Right atrium auricular region (tissue), 2 donors: ENCODE results near the gene TUBB1. TPM values are rescaled to one million over a fixed set of nuclear protein-coding genes. Genes with fewer than 3 reads are reported as not detected.

Experiments
- DNase-seq: peaks from one replicate; pipeline ENCODE4 v3.0.0-alpha.2; 2019; ENCODE audit warnings: low spot score
- H3K27ac ChIP-seq, 2 donors: fragments of 200-600 bp; sonication (generic); 1 replicate in 1 of 2; 2 replicates in 1 of 2; pipeline ENCODE4 v1.5.1; 2016 to 2019
- H3K27me3 ChIP-seq, 2 donors: fragments of 200-600 bp; sonication (generic); one replicate each; pipeline versions ENCODE4 v1.5.1 to v1.6.0; 2017 to 2019
- H3K36me3 ChIP-seq: fragments of 200-600 bp; sonication (generic); one replicate; pipeline ENCODE4 v1.5.1; 2016
- H3K4me1 ChIP-seq, 2 donors: fragments of 200-600 bp; sonication (generic); one replicate each; pipeline versions ENCODE4 v1.5.1 to v1.6.0; 2017 to 2019
- H3K4me3 ChIP-seq, 2 donors: fragments of 200-600 bp; sonication (generic); 1 replicate in 1 of 2; 2 replicates in 1 of 2; pipeline ENCODE4 v1.5.1; 2017 to 2019; ENCODE audit warnings: mild to moderate bottlenecking in 1 of 2, moderate library complexity in 1 of 2
- H3K9me3 ChIP-seq, 2 donors: fragments of 200-600 bp; sonication (generic); one replicate each; pipeline ENCODE4 v1.5.1; 2019
- CTCF ChIP-seq, 2 donors: fragments of 200-600 bp; sonication (generic); IDR thresholded peaks; one replicate each; pipeline ENCODE4 v1.5.1; 2019; ENCODE audit warnings: antibody characterized with exemption in 2 of 2
- total RNA-seq, 2 donors: library from RNA; depleted of rRNA; stranded (reverse); fragments of >200 nt; gene quantifications; one replicate each; pipeline ENCODE4 v1.1.0, GENCODE V29; 2016

The TUBB1 gene
- under 1 TPM; 0.19 to 0.35 TPM for total RNA-seq

- H3K4me1 ChIP-seq, result peaks cover 0 to 40% of the 10 kb centered on the region in 2 donors
Measured at GRCh38 chr20:59019217-59019616, at the start of gene TUBB1. Gene TUBB1, plus strand, starts transcription at chr20:59019429. Its CDS starts 94 bp downstream, at chr20:59019523.

GRCh38 chr20:58969439-58969838 is 49.8 kb upstream of the TUBB1 start:
- Histone ChIP-seq H3K27me3 (no peaks in the 10 kb centered on the region), H3K36me3 (no peaks in the 10 kb centered on the region), H3K27ac (no peak overlapping the region), H3K4me1 (no peaks in the 10 kb centered on the region), H3K9me3 (peaks cover 0 to 8% of the 10 kb centered on the region in 2 donors), H3K4me3 (no peak overlapping the region)
- no peak for DNase-seq
- TF ChIP-seq CTCF (IDR thresholded peaks at IDR 0.05), result no peak

More at GRCh38 chr20:59019217-59019616, at the start of gene TUBB1:
- Histone ChIP-seq H3K27ac (no peak within 1 kb of the TSS), H3K36me3 (peaks cover 11% of the 10 kb centered on the region), H3K4me3 (no peak within 1 kb of the TSS), H3K9me3 (no peaks in the 10 kb centered on the region), H3K27me3 (no peaks in the 10 kb centered on the region)
- TF ChIP-seq CTCF (IDR thresholded peaks at IDR 0.05), result no peak
- DNase-seq, result no peak

GRCh38 chr20:58970146-58970545 is 49.1 kb upstream of the TUBB1 start:
- no peak for DNase-seq
- H3K9me3 ChIP-seq, result peaks cover 0 to 14% of the 10 kb centered on the region in 2 donors
- no peak overlapping the region for H3K27ac ChIP-seq
- no peaks in the 10 kb centered on the region for H3K4me1 ChIP-seq
- TF ChIP-seq CTCF (IDR thresholded peaks at IDR 0.05), result no peak
- H3K27me3 ChIP-seq, result no peaks in the 10 kb centered on the region
- H3K36me3 ChIP-seq, result no peaks in the 10 kb centered on the region
- H3K4me3 ChIP-seq, result no peak overlapping the region

DNA sequence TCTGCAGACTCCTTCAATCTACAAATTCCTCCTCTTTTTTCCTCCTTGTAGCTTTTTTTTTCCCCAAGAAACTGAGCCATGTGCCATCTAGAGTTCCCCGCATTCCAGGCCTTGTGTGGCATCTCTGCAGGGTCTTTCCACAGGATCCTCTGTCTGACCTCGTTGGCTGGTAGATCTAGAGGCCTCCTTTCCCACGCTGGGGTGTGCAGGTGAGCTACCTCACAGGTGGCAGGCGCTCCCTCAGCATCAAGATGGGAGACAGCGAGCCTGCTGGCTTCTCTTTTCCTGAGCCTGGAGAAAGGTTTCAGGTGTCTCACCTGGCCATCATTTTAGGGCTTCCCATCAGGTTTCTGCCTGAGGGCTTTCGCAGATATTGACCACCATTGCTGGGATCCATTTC is 47.8 kb upstream of the TUBB1 start:
- peaks cover 0 to 25% of the 10 kb centered on the region in 2 donors for H3K9me3 ChIP-seq
- no peaks in the 10 kb centered on the region for H3K4me1 ChIP-seq
- no peaks in the 10 kb centered on the region for H3K27me3 ChIP-seq
- H3K27ac ChIP-seq, result no peak overlapping the region
- no peaks in the 10 kb centered on the region for H3K36me3 ChIP-seq
- no peak for TF ChIP-seq CTCF (IDR thresholded peaks at IDR 0.05)
- no peak overlapping the region for H3K4me3 ChIP-seq
- DNase-seq, result no peak

GRCh38 chr20:58973179-58973578 is 46.0 kb upstream of the TUBB1 start:
- Histone ChIP-seq H3K36me3 (no peaks in the 10 kb centered on the region), H3K27ac (no peak overlapping the region), H3K4me3 (no peak overlapping the region), H3K9me3 (peaks cover 0 to 25% of the 10 kb centered on the region in 2 donors), H3K4me1 (no peaks in the 10 kb centered on the region), H3K27me3 (no peaks in the 10 kb centered on the region)
- no peak for TF ChIP-seq CTCF (IDR thresholded peaks at IDR 0.05)
- no peak for DNase-seq

DNA sequence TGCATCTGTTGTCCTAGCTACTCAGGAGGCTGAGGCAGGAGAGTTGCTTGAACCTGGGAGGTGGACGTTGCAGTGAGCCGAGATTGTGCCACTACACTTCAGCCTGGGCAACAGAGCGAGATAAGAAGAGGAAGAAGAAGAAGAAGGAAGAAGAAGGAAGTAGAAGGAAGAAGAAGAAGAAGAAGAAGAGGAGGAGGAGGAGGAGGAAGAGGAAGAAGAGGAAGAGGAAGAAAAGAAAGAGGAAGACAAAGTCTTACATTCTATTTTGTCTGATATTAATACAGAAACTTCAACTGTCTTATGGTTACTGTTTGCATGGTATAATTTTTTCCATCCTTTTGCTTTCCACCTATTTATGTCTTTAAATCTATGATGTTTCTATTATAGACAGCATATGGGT is 45.4 kb upstream of the TUBB1 start:
- no peak for DNase-seq
- Histone ChIP-seq H3K4me1 (no peaks in the 10 kb centered on the region), H3K27me3 (no peaks in the 10 kb centered on the region)

More for the DNA sequence above, 45.4 kb upstream of the TUBB1 start:
- no peak overlapping the region for H3K4me3 ChIP-seq
- no peaks in the 10 kb centered on the region for H3K36me3 ChIP-seq
- peaks cover 0 to 25% of the 10 kb centered on the region in 2 donors for H3K9me3 ChIP-seq
- no peak for TF ChIP-seq CTCF (IDR thresholded peaks at IDR 0.05)
- H3K27ac ChIP-seq, result no peak overlapping the region
